Measurements from ENCODE around the gene SULT1C4. TPM values are rescaled to one million over a fixed set of nuclear protein-coding genes. Genes with fewer than 3 reads are reported as not detected.
"Not testable (repeated sequence)": the region's sequence is repeated elsewhere in the genome, so short reads cannot be mapped to it uniquely, and the experiment has no call there.

Gene SULT1C4
- 13.7 and 20.2 TPM in 2 replicates for total RNA-seq

DNA sequence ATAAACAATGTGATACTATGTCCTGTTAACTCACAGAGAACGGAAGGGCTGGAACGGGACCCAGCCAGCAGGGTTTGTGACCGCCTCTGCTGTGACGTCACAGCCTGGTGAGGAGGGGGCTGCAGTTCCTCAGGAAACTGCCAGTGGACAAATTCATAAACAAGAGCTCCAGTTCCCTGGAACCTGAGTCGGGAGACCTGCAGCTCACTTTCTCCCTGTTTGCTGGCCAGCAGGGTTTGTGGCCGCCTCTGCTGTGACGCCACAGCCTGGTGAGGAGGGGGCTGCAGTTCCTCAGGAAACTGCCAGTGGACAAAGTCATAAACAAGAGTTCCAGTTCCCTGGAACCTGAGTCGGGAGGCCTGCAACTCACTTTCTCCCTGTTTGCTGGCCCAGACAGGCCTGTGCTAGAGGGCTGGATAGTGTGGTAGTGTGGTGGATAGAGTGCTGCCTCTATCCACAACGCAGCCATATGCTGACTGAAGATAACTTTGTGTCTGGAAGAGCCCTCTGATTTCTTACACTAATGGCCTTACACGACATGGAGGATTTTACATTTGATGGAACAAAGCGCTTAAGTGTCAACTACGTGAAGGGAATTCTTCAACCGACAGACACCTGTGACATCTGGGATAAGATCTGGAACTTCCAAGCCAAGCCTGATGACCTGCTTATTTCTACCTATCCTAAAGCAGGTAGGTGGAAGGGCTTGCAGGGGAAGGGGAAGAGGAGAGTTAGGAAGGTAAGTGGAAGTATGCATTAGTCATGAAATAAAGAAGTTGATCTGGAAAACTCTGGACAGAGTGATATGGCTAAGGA lies at the start of gene SULT1C4:
Gene SULT1C4 (plus strand): TSS at position 140 of the 816 bp plus-strand sequence. CDS start 384 bp downstream, at position 524.
- DNase-seq (ENCODE audit: extremely low read depth, low read depth, low spot score) = peak; percentile 42

DNA sequence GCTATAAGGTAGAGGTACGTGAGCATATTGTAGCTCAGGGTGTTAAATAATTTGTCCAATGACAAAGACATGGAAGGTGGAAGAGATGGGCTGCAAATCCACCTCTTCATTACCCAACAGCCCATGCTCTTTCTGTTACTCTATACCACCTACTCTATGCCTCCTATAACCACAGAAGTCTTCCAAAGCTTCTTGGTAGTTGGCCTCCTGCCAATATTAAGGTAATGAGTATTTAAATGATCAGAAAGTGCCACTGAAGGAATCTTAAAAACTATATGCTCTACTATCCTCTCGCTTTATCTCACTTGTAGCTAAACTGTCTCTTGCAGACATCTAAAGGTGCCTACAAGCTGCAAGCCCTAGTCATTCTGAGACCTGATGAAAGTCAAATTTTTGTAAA lies 48.0 kb upstream of the SULT1C4 start:
- no peak for DNase-seq (ENCODE audit: extremely low read depth, low read depth, low spot score)

DNA sequence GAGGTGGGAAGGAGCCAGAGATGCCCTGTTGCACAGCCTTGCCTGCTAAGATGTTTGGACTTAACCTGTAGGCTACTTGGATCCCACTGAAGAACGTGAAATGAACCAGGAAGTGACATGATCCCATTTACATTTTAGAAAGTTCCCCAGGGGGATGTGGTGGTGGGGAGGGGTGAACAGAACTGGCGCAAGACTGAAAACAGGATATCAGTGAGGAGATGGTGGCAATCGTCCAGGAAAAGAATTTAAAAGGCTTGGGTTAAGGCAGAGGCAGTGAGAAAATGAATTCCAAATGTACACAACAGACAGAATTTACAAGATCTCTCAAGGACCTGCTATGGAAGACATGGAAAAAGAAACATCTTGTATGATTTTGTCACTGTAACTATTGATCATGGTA lies 46.8 kb upstream of the SULT1C4 start:
- DNase-seq (ENCODE audit: extremely low read depth, low read depth, low spot score) = no peak

DNA sequence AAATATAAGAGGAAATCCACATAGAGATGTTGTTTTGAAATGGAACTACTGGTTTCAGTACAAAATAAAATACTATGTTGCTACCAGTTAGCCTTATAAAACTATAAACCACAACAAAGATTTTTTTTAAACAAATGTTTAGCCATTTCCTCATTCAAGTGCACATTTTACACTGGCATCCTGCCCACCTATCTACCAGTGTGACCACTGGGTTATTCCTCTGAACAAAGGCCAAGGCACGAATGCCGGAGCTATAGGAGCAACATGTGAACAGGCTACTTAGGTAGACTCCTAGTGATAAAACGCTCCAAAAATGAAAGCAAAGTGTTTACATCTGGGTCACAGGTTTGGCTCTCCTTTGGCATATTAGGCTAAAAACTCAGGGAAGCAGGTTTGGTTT lies 31.8 kb upstream of the SULT1C4 start:
- no peak for DNase-seq (ENCODE audit: extremely low read depth, low read depth, low spot score)

DNA sequence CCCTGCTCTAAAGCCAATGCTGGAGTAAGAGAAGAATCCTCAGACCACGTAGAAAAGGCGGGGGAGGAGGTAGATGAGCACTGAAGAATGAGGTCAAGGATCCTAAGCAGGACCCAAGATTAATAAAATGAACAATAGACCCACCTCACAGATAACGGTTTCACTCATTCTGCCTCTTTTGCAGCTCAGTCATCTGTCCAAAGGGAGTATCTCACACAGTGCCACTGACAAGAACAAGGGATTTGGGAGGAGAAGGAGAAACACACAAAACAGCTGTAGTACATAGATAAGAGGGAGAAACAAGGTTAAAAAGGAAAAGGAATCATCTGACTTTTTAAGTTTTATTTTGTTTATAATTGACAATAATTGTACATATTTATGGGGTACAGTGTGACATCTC lies 30.9 kb upstream of the SULT1C4 start:
- no peak for DNase-seq (ENCODE audit: extremely low read depth, low read depth, low spot score)

DNA sequence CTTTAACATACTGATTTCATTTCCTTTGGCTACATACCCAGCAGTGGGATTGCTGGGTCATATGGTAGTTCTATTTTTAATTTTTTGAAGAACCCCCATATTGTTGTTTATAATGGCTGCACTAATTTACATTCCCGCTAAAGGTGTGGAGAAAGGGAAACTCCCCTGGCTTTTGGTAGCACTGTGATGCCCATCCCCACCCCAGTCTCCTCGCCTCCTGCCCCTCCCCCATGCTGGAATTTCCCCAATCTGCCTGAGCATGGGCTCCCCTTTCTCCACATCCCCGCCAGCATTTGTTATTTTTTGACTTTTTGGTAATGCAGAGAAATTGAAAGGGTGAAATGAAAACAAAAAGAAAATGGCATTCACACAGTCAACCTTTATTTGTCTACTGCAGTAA lies 30.0 kb upstream of the SULT1C4 start:
- DNase-seq (ENCODE audit: extremely low read depth, low read depth, low spot score) = no peak

DNA sequence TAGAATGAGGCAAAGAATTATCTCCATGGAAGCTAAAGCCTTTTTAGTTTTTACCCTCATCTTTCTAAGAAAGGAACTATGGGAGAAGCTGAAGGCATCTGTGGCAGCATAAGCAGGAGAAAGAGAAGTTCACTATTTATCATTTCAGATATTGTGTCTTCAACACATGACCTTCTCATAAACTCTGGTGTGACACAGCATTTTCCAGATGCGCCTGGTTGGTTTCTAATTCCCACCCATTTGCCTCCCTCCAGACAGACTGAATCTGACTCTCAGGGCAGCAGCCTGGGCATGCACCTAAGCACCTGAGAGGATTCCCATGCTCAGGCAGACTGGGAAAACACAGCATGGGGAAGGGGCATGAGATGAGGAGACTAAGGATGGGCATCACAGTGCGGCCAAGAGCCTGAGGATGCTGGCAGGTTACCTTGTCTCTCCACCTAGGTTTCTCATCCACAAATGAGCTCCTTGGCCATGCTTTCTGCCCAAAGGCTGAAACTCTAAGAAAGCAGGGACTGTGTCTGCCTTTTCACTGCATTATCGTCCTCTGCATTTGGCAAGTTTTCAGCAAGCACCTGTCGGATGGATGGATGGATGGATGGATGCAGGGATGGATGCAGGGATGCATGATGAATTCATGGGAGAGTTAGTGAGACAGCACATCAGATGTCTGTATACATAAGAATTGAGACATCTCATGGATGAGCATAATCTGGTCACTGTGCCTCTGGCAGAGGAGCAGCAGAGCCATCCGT lies 28.8 kb upstream of the SULT1C4 start:
- no peak for DNase-seq (ENCODE audit: extremely low read depth, low read depth, low spot score)

DNA sequence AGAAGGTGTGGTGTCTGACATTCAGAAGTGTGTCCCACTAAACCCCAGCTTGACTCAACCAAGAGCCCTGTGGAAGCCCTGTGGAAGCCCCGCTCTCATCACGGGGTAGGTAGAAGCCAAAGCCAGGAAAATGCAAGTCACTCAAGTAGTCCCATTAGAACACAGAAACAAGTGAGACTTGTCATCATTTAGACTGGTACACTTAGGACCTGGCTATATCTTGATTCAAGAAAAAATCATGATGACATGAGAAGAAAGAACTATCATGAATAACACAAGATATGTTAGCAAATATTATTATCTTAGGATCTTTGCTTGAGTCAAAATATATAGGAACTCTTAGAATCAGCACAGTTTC lies 28.2 kb upstream of the SULT1C4 start:
- DNase-seq (ENCODE audit: extremely low read depth, low read depth, low spot score) = no peak

DNA sequence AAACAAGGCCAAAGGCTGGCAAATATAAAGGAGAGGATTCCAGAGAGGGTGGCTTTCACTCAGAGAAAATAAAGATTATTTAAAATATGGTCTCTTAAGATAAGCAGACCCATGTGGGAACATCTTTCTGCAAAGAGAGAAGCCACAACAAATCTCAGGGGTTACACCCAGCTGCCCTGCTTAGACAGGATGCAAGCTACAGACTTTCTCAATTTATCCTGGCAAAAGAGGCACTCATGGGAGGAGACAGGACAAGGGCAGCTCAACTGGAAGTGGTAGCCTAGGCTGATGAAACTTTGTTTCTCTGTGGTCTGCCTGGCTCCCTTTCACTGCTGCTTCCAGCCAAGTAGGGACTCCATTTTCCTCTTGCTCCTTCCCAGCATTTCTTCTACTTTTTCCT lies 25.9 kb upstream of the SULT1C4 start:
- no peak for DNase-seq (ENCODE audit: extremely low read depth, low read depth, low spot score)

DNA sequence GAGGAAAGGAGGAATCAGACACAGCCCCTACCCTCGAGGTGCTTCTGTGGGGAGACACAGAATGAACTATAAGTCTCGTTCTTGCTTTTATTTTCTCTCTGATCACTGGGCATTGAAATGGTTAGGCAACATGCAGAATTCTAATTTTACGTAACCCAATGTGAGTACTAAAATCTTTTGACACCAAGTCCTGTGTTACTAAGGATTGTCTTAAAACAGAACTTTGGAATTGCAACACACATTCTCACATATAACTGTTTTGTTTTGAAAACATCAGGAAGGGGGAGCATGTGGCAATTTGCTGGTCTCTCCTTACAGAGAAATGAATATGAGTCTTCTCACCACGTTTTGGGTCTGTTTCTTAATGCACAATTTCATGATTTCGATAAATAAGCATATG lies 23.6 kb upstream of the SULT1C4 start:
- no peak for DNase-seq (ENCODE audit: extremely low read depth, low read depth, low spot score)

DNA sequence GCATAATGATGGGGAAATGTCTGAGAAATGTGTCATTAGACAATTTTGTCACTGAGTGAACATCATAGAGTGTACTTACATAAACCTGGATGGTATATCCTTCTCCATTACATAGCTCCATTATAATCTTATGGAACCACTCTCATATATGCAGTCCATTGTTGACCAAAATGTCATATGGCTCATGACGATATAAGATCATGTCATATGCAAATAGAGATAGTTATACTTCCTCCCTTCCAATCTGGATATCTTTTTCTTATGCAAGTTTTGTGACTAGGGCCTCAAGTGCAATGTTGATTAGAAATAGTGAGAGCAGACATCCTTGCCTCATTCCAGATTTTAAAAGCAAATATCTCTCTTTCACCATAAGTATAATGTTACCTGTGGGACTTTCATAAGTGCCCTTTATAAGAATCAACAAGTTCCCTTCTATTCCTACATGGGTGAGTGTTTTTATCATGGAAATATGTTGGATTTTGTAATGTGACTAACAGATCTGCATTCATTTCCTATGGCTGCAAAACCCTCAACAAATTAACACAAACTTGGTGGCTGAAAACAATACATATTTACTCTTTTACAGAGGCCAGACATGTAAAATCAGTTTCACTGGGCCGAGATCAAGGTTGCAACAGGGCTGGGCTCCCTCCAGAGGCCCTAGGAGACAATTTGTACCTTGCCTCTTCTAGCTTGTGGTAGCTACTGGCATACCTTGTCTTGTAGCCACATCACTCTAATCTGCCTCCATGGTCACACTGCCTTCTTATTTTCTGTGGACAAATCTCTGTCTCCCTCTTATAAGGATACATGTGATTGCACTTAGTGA lies 21.6 kb upstream of the SULT1C4 start:
- no peak for DNase-seq (ENCODE audit: extremely low read depth, low read depth, low spot score)

DNA sequence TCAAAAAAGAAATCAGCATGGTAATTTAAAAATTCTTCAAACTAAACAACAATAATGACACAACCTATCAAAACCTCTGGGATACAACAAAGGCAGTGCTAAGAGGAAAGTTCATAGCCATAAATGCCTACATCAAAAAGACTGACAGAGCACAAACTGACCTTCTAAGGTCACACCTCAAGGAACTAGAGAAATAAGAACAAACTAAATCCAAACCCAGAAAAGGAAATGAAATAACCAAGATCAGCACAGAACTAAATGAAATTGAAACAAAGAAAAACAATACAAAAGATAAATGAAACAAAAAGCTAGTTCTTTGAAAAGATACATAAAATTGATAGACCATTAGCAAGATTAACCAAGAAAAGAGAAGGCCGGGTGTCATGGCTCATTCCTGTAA lies 18.4 kb upstream of the SULT1C4 start:
- DNase-seq (ENCODE audit: extremely low read depth, low read depth, low spot score) = not testable (repeated sequence)

DNA sequence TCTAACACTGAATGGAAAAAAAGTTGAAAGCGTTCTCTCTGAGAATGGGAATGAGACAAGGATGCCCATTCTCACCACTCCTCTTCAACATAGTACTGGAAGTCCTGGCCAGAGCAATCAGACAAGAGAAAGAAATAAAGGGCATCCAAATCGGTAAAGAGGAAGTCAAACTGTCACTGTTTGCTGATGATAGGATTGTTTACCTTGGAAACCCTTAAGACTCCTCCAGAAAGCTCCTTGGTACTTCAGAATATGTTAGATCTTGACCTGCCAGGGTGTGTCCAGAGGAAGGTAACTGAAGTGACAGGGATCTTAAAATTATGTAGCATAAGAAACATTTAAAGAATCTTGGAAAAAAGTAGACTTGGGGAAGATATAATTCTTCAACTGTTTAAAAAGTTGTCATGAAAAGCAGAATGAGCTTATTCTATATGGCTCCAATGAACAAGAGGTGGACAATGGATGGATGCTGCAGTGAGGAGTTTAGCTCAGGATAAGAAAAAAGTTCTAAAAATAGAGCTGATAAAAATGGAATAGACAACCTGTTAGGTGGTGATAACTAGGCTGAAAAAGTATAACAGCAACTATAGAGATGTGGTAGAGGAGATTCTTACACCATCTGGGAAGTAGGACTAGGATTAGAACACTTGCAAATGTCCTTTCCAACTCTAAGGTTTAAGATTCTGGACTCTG lies 16.8 kb upstream of the SULT1C4 start:
- no peak for DNase-seq (ENCODE audit: extremely low read depth, low read depth, low spot score)

DNA sequence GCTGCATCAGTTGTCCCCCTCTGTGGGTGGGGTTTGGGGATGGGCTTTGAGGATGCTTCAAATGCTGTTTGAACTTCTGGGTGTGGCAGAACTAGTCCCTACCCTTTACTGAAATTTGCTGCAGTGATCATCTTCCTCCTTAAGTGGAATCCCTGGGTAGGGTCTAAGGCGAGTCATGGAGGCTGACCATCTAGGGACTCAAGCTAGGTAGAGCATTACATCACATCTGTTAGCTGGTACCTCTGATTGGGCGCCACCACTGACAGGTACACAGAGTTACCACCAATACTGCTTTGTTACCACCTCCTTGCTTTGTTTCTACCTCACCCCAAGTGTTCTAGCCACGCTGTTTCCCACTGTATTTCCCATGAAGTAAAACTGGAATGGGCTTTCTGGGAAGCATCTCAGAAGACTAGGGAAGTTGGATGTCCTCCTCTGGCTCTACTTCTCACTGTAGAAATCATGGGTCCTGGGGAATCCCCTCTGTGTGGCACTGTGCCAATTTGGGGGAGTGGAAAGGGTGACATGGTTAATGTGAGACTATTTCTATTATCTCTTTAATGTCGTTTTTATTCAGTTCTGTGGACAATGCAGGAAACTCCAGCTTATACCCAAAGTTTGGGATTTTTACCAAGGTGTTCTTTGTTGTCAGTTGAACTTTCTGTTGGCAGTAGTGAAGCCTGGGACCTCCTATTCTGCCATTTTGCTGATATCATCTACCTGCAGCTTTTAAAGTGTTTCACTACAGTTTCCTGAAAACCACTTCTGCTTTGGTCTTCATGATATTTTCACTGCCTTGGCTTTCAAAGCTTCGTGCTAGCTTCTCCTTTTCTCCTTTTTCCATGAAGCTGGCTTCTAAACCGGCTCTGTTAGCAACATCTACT lies 14.5 kb upstream of the SULT1C4 start:
- DNase-seq (ENCODE audit: extremely low read depth, low read depth, low spot score) = no peak

DNA sequence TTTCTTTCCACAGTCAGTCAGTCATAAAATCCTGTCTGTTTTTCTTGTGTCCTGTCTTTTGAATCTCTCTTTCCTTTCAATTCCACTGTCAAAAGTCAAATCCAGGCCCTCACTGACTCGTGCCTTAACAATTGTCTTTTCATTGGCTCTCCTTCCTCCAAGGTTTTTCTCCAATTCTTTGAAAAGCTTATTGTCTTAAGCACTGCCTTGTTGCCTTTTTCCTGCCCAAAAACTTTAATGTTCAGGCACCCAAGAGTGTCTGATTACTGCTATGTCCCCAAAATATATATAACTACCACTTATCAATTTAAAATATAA lies 13.9 kb upstream of the SULT1C4 start:
- no peak for DNase-seq (ENCODE audit: extremely low read depth, low read depth, low spot score)

DNA sequence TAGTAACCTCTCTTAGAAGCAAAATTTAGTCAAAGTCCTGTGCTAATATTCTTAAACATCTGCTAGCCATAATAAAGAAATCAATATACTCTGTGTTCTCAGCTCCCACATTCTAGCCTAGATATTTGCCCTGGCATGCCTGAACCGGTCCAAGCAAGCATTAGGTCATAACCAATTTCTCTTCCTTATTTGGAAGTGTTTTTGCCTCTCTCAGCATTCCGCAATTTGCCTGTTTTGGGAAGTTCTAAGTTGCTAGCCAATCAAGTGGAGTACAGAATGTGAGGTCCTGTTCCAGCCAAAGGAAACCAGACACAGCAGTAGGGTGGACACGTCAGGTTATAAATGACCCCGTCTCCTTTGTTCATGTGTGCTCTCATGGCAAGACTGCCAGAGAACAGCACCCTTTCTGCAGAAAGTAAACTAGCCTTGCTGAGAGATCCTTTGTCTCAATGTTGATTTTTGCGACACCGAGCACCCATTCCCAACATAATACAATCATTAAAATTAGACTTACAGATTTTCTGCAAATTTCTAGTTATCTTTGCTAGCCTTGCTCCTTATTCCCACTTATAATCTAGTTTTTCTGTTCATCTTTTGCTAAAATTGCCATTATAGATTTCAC lies 13.0 kb upstream of the SULT1C4 start:
- DNase-seq (ENCODE audit: extremely low read depth, low read depth, low spot score) = no peak

DNA sequence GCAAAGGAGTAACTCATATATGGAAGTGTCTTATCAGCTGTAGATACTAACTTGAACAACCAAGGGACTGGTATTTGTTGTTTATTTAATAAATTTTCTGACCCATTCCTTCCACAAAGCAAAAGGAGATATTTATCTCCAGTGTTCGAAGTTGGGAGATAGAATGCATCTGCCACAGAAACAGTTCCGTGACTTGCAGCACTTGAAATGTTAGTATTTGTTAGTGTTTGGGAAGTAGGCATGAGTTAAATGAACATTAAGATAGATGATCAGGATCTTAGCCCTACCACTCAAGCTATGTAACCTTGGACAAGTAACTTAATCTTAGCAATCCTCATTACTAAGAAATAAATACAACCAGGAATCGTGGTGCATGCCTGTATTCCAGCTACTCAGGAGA lies 12.1 kb upstream of the SULT1C4 start:
- DNase-seq (ENCODE audit: extremely low read depth, low read depth, low spot score) = no peak

DNA sequence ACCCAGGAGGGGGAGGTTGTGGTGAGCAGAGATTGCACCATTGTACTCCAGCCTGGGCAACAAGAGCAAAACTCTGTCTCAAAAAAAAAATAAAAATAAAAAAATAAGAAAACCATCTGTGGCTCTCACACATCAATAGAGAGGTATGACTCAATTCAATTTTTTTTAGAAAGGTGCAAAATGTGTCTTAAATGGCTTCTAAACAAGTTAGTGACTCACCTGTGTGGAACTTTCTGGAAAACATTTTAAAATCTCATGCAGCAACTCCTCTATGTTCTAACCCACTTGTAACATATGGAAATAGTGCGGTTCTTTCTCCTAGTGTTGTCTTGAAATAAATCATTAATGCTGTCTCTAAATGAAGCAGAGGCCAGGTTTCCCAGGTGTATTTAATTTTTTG lies 10.7 kb upstream of the SULT1C4 start:
- no peak for DNase-seq (ENCODE audit: extremely low read depth, low read depth, low spot score)

DNA sequence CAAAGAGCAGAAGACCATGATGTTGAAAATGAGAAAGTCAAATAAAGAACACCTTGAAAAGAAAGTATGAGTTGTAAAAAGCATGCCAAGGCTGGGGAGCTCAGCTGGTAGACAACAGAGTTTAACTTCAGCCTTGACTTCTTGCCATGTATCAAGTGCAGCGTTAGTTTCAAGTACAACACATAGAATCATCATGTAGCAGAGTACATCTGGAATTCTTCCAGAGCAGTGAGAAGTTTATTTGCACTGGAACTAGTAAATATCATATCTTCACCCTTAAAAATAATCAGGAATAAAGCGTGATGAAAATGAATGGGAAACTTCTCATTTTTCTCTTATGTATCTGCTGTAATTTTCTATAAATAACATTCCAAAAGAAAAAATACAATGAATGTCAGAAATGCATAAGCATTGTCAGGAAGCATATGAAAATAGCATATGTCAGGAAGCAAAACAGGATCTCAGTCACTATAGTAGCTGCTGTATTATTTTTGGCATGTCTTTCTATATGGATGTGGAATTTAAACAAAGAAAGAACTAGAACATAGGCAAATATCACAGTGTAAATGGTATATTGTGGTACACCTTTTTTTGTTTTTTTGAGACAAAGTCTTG lies 10.1 kb upstream of the SULT1C4 start:
- peak; percentile 62 for DNase-seq (ENCODE audit: extremely low read depth, low read depth, low spot score)
